HG03045 (cell line): Measurements from ENCODE around the gene GSTA2.
"Not testable (repeated sequence)": the region's sequence is repeated elsewhere in the genome, so short reads cannot be mapped to it uniquely, and the experiment has no call there.

Experiments used
- ATAC-seq: cut with Tn5 transposase; IDR thresholded peaks from one replicate; pipeline ENCODE4 v1.9.1; 2021; ENCODE audit warnings: mild to moderate bottlenecking, moderate library complexity; ENCODE audit not compliant: unreplicated experiment

GSTA2 gene

DNA sequence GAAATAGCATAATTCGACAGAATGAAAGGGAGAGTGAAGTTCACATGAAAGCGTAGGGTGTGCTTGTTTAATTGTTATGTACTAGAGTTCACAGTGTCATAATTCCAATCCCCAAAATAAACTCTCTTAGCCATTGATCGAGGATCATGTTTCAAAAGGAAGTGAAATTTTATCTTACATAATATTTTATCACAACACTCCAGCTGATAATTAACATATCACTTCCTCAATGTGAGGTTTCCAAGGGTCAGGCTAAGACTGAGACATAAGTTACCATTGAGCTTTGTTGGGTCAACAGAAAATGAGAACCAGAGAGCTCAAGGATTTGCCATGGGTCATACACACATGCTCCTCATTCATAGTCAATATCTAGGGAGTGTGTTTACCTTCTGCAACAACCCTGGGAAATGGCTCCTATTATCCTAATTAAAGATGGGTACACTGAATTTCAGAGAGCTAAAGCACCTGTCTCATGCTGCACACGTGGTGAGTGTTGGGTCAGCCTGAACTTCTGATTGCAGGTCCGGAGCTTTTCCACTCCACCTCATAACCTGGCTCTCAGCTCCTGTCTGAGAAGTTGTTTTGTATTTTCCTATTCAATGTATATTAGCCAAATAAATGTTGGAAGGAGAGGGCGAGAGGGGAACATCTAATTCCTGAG lies 3.0 kb downstream of the GSTA2 start:
- ATAC-seq = no peak

GRCh38 chr6:52759085-52759484 lies 4.2 kb downstream of the GSTA2 start:
- ATAC-seq = no peak

DNA sequence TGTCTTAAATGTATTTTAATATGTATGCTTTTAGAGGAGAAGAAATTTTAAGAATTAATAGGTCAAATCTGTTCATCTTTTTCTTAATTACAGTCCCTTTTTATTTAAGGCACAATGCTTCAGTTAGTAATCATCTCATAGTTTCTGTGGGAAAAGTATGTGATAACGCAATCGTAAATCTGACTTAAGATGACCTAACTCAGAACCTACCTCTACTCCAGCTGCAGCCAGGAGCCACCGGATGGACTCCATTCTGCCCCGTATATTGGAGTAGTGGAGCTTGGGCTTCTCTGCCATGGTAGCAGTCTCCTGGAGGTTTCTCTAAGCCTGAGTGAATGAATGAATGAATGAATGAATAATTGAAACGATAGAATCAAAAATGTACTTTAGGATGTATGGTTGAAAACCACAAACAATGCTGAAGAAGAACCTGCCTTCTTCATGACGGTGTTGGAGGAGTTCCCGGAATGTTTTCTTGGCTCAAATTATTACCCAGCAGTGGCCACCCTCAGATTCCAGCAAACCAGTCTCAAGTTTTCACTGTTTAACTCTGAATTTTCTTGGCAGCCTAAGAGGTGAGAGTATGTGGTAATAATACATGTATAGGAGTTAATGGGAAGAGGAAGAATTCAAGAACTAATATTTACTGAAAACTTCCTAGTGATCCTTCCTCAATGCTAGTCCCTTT lies 5.5 kb downstream of the GSTA2 start:
- not testable (repeated sequence) for ATAC-seq

- no peak for ATAC-seq
Observed at GRCh38 chr6:52754443-52754842, 8.8 kb downstream of the GSTA2 start.

- not testable (repeated sequence) for ATAC-seq
Observed at GRCh38 chr6:52753137-52753536, 10.1 kb downstream of the GSTA2 start.

GRCh38 chr6:52752310-52752709 lies 11.0 kb downstream of the GSTA2 start:
- ATAC-seq = no peak

- no peak for ATAC-seq
Observed at GRCh38 chr6:52749556-52750152, 13.6 kb downstream of the GSTA2 start.

DNA sequence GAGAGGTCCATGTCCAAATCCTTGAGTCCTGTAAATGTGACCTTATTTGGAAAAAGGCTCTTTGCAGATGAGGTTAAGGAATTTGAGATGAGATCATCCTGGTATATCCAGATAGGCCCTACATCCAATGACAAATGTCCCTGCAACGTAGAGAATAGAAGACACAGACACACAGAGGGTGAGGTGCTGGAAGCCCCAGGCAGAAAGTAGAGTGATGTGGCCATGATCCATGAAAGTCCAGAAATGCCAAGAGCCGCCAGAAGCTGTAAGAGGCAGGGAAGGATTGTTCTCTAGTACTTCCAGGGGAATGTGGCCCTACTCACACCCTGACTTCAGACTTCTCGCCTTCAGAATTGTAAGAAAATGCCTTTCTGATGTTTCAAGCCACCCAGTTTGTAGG lies 16.0 kb downstream of the GSTA2 start:
- not testable (repeated sequence) for ATAC-seq

DNA sequence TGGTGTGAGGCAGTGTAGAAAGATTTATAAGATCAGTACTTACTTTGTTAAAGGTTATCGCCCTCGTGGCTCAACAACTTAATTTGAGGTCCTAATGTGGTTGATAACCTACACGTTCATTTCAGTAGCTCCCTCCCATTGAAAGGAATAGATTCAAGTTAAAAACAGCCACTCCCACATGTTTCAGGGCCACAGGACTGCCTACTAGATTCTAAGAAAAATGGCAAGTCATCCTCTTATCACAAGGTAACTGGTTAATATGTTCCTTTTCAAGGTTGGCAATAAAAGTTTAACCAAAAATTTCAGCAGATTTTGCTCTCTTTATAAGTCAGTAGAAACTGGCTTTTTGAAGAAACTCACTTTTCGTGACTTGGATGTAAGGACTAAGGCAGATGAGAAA lies 17.1 kb downstream of the GSTA2 start:
- no peak for ATAC-seq

GRCh38 chr6:52745764-52746201 lies 17.5 kb downstream of the GSTA2 start:
- no peak for ATAC-seq

DNA sequence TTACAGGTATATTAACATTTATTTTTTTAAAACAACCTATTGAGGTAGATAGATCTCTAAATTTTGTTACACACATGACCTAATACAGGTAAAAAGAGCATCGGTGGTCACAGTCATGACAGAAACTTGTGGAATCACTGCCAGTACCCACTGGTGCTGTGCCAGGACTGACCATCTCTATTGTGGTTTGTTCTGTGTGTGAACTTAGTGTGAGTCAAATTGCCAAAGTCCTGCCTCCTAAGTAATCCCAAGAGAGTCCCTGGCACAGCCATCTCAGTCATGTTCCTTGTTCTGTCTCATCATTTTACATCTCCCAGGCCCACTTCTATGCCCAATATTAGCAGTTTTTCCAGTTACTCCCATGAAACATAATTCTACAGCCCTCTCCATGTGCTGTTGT lies 21.4 kb downstream of the GSTA2 start:
- ATAC-seq = no peak

DNA sequence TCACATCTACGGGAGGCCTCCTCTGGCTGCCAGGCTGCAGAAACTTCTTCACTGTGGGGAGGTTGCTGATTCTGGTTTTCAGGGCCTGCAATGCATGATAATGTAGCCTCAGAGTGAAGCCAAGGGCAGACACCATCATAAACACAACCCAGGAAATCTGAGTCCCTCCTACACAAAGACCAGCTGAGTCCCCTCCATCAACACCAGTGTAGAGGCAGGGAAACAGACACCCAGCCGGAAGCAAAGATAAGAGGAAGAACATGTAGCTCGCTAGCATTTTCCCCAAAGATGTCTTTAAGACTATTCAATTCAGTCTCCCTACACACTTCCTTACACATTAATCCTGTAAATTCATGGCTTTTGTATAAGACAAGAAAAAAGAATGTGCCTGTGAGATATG lies 23.6 kb downstream of the GSTA2 start:
- no peak for ATAC-seq

- ATAC-seq = no peak
Observed at GRCh38 chr6:52739134-52739533, 24.1 kb downstream of the GSTA2 start.

DNA sequence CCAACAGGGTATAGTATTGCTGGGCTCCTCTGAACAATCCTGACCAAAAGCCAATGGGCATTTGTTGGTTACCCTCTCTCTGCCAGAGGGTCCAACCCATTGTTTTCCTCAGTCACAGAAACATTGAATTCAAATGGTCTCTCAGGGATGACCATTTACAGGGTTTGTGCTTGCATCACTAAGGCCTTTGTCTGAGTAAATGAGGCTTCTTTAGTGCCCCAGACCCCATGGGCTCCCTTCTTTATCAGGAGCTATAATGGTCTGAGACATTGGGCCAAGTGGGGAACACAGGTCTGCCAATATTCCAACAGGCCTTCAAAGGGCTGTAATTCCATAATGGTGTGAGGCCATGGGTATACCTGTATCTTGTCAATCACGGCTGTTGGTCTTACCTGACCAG lies 27.1 kb downstream of the GSTA2 start:
- no peak for ATAC-seq

GRCh38 chr6:52735071-52735470 lies 28.2 kb downstream of the GSTA2 start:
- no peak for ATAC-seq

DNA sequence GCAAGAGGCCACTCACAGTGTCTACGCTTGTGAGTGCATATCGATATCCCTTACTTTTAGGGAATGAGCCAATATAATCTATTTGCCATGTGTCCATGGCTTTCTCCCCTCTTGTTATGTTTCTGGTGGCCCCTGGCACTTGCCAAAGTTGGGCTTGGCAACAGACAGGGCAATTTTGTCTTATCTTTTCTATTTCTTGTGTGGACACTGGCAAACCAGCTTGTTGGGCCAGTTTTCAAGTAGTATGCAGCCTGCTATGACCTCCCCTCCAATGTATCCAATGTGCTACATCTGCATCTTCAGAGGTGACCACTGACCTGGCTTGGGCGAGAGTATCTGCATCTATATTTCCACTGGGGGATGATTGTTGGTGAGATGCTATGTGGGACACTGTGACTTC lies 29.2 kb downstream of the GSTA2 start:
- ATAC-seq = no peak

- no peak for ATAC-seq
Observed at GRCh38 chr6:52733172-52733571, 30.1 kb downstream of the GSTA2 start.

DNA sequence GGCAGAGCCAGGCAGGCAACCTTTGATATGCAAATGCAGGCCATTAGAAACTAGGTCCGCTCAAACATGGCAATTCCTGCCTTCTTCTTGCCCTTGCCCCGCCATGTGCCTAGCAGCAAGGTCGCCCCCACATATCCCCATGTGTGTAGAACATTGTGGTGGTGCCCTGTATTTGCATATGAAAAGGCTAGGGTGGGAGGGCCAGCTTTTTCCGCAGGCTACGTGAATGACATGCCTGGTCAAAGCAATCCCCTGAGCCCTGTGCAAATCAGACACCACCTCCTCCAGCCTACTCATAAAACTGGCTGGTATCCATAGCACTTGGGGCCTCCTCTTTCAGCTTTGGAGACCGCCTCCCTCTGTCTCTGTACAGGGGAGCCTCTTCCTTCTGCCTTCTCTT lies 31.6 kb downstream of the GSTA2 start:
- no peak for ATAC-seq

DNA sequence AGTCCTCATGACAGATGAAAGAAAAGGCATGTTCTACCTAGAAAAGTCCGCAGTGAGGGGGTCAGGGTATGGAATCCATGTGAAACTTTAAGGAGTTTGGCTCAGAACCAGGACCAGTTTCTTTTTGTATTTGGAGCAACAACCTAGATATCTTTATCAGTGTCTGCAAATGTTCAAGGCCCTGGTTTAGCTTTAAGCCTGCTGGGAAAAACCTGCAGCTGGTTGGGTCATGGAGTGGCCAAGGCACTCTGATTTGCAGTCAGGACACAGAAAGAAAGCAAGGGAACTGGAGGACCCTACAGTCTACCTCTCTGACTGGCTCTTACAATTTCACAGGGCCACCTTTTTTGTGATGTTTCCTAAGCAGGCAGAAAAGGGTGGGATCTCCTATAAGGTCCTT lies 33.7 kb downstream of the GSTA2 start:
- ATAC-seq = no peak

DNA sequence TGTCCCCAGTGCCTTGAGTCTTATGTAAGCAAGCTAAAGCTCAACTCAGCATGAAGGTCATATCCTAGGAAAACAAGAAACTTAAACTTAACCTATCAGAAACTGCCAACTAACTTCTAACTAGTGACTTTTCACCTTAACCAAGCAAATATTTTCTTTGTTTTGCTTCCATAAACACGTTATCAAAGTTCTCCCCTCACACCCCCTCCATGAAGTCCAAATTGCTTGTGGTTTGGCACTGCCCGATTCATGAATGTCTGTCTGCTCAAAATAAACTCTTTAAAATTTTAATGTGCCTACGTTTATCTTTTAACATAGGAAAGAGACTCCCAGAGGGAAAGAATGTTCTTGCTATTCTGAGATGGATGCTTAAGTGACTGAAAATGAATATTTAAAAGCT lies 34.9 kb downstream of the GSTA2 start:
- ATAC-seq = no peak

GRCh38 chr6:52727908-52728307 lies 35.4 kb downstream of the GSTA2 start:
- ATAC-seq = no peak
